HCT116 (cell line): Measurements from ENCODE around the gene SESN1. TPM values are rescaled to one million over a fixed set of nuclear protein-coding genes. Genes with fewer than 3 reads are reported as not detected.
"Not testable (repeated sequence)": the region's sequence is repeated elsewhere in the genome, so short reads cannot be mapped to it uniquely, and the experiment has no call there.

Experiments
- ATAC-seq: fragments of 200-7000 bp; cut with Tn5 transposase; 2 replicates; pipeline ENCODE4 v1.9.1; 2020; ENCODE audit warnings: mild to moderate bottlenecking, moderate library complexity
- BruUV-seq: library from RNA; stranded (reverse); fragments of 400-500 nt; replicated peaks from 2 replicates; lab custom pipeline; 2021; lab: Mats Ljungman, UMichigan
- CTCF ChIA-PET: fragments of 300-600 bp; sonication (Branson Sonifier 250); formaldehyde crosslinking; loops from one replicate; lab custom pipeline; 2021; ENCODE audit warnings: antibody characterized with exemption; lab: Charles Lee
- POLR2A ChIA-PET: fragments of 300-600, 350-600 bp; sonication (Branson Sonifier 250); formaldehyde crosslinking; loops from one replicate; lab custom pipeline; 2021; ENCODE audit warnings: antibody characterized with exemption; lab: Charles Lee
- RAD21 ChIA-PET, 2 experiments: fragments of 300-600 bp; sonication (Branson Sonifier 250); formaldehyde crosslinking; loops; one replicate each; lab custom pipeline; 2023; ENCODE audit warnings: low total read pairs in 2 of 2; ENCODE audit not compliant: uncharacterized antibody in 2 of 2, unreplicated experiment in 2 of 2, low non-redundant PET in 1 of 2; lab: Charles Lee
- DNase-seq: peaks from one replicate; pipeline ENCODE4 v3.0.0-alpha.2; 2010; ENCODE audit warnings: low read depth, low spot score
- H2AFZ ChIP-seq: fragments of 200-600 bp; shearing (Covaris generic), sonication (generic); 2 replicates; pipeline ENCODE4 v1.6.1; 2017; ENCODE audit warnings: low read depth, mixed run types, mixed read lengths, antibody characterized with exemption, low read length; ENCODE audit not compliant: poor library complexity, severe bottlenecking
- H3K27ac ChIP-seq: 2 replicates; pipeline ENCODE4 v1.5.1; 2012; ENCODE audit warnings: low read depth, low read length
- H3K27me3 ChIP-seq: fragments of 200-600 bp; sonication (generic); 2 replicates; pipeline ENCODE4 v1.6.1; 2016; ENCODE audit warnings: mixed run types, low read length, mixed read lengths; ENCODE audit not compliant: insufficient read depth
- H3K36me3 ChIP-seq, 2 experiments: fragments of 200-500 bp in 1 of 2; fragments of 200-600 bp in 1 of 2; sonication (Bioruptor generic) in 1 of 2; sonication (generic) in 1 of 2; 2 replicates each; pipeline versions ENCODE4 v1.5.1 to v1.6.1; 2014 to 2016; ENCODE audit warnings: low read length in 2 of 2, inconsistent platforms in 1 of 2, mixed read lengths in 1 of 2, mixed run types in 1 of 2; ENCODE audit not compliant: insufficient read depth in 2 of 2, control insufficient read depth in 1 of 2
- H3K4me1 ChIP-seq, 2 experiments: fragments of 200-600 bp in 1 of 2; sonication (generic) in 1 of 2; 2 replicates each; pipeline versions ENCODE4 v1.5.1 to v1.6.1; 2012 to 2017; ENCODE audit warnings: low read length in 2 of 2, inconsistent platforms in 1 of 2, mild to moderate bottlenecking in 1 of 2, mixed read lengths in 1 of 2, mixed run types in 1 of 2, moderate library complexity in 1 of 2; ENCODE audit not compliant: insufficient read depth in 2 of 2, control insufficient read depth in 1 of 2
- H3K4me2 ChIP-seq: fragments of 200-600 bp; sonication (generic); 2 replicates; pipeline ENCODE4 v1.6.1; 2017; ENCODE audit warnings: mixed run types, low read length, mixed read lengths
- H3K4me3 ChIP-seq, 2 experiments: fragments of 200-600 bp in 1 of 2; sonication (generic) in 1 of 2; replicated peaks in 1 of 2; 2 replicates each; pipeline ENCODE4 v1.5.1; 2011 to 2016; ENCODE audit warnings: low read length in 2 of 2, control low read depth in 1 of 2, low read depth in 1 of 2, mild to moderate bottlenecking in 1 of 2, mixed read lengths in 1 of 2, mixed run types in 1 of 2
- H3K79me2 ChIP-seq: fragments of 200-600 bp; sonication (generic); 2 replicates; pipeline ENCODE4 v1.6.1; 2017; ENCODE audit warnings: mild to moderate bottlenecking, mixed run types, low read length, moderate library complexity, mixed read lengths; ENCODE audit not compliant: insufficient read depth
- H3K9ac ChIP-seq: fragments of 200-600 bp; sonication (generic); 2 replicates; pipeline ENCODE4 v1.6.1; 2016; ENCODE audit warnings: low read length, mixed read lengths
- H3K9me2 ChIP-seq: fragments of 200-600 bp; sonication (generic), shearing (Covaris generic); 2 replicates; pipeline ENCODE4 v1.6.1; 2017; ENCODE audit warnings: mixed run types, mild to moderate bottlenecking, moderate library complexity; ENCODE audit not compliant: insufficient read depth
- H3K9me3 ChIP-seq, 2 experiments: fragments of 200-500 bp in 1 of 2; fragments of 200-600 bp in 1 of 2; sonication (Bioruptor generic) in 1 of 2; sonication (generic) in 1 of 2; 2 replicates each; pipeline ENCODE4 v1.6.1; 2014 to 2017; ENCODE audit warnings: low read length in 2 of 2, mixed read lengths in 2 of 2, inconsistent platforms in 1 of 2, low read depth in 1 of 2, mild to moderate bottlenecking in 1 of 2, mixed run types in 1 of 2, moderate library complexity in 1 of 2; ENCODE audit not compliant: control insufficient read depth in 1 of 2, insufficient read depth in 1 of 2
- H4K20me1 ChIP-seq: fragments of 200-600 bp; sonication (generic), shearing (Covaris generic); 2 replicates; pipeline ENCODE4 v1.6.1; 2017; ENCODE audit warnings: mixed run types, mild to moderate bottlenecking, moderate library complexity; ENCODE audit not compliant: insufficient read depth
- POLR2AphosphoS5 ChIP-seq: IDR thresholded peaks from 2 replicates; pipeline ENCODE4 v1.6.1; 2011; ENCODE audit warnings: mild to moderate bottlenecking, low read depth, low read length, moderate library complexity
- SIN3A ChIP-seq: IDR thresholded peaks from 2 replicates; pipeline ENCODE4 v1.6.1; 2012; ENCODE audit warnings: low read depth
- TCF7L2 ChIP-seq: IDR thresholded peaks from 2 replicates; pipeline ENCODE4 v1.7.0; 2011; ENCODE audit warnings: borderline replicate concordance, inconsistent platforms; ENCODE audit not compliant: insufficient read depth, insufficient read length; ENCODE audit errors: extremely low read depth
- intact Hi-C: fragments of 100-400 bp; cut with micrococcal nuclease; formaldehyde crosslinking; loops from 2 replicates; pipeline ENCODE4 v1.10.0; 2022
- total RNA-seq: library from RNA; stranded (reverse); gene quantifications from one replicate; pipeline ENCODE4 v1.2.1, GENCODE V29; 2021; ENCODE audit not compliant: unreplicated experiment

Gene SESN1
- total RNA-seq, 1 experiment from 2014 or later = 9.3 TPM

- TF ChIP-seq TCF7L2 (no peak), POLR2AphosphoS5 (no peak), SIN3A (no peak)
These were observed 22.8 kb upstream of the SESN1 start (continued) for GRCh38 chr6:109117346-109118035.

GRCh38 chr6:109112663-109113062, 18.0 kb upstream of the SESN1 start:
- BruUV-seq, H3K27ac ChIP-seq, H3K27me3 ChIP-seq, H3K36me3 ChIP-seq, H3K4me1 ChIP-seq, H4K20me1 ChIP-seq, CTCF ChIA-PET, H3K9me2 ChIP-seq, ATAC-seq, H2AFZ ChIP-seq, H3K4me3 ChIP-seq, H3K9me3 ChIP-seq, H3K4me2 ChIP-seq, intact Hi-C loops, DNase-seq, H3K9ac ChIP-seq, RAD21 ChIA-PET, POLR2A ChIA-PET: not testable (repeated sequence)
- peaks cover 37% of the 10 kb centered on the region; the same call in 1 of the 2 replicates for H3K79me2 ChIP-seq

GRCh38 chr6:109109663-109110062, 15.0 kb upstream of the SESN1 start:
- H3K79me2 ChIP-seq = peaks cover 28% of the 10 kb centered on the region
- RAD21 ChIA-PET, H3K27ac ChIP-seq, H3K4me2 ChIP-seq, H3K9me2 ChIP-seq, DNase-seq, BruUV-seq, H3K27me3 ChIP-seq, H3K4me1 ChIP-seq, POLR2A ChIA-PET, H2AFZ ChIP-seq, H3K9ac ChIP-seq, H3K9me3 ChIP-seq, H4K20me1 ChIP-seq, CTCF ChIA-PET, ATAC-seq, intact Hi-C loops, H3K36me3 ChIP-seq, H3K4me3 ChIP-seq: not testable (repeated sequence)
